ENCODE data around the gene TCEAL7. TPM values are rescaled to one million over a fixed set of nuclear protein-coding genes. Genes with fewer than 3 reads are reported as not detected.
A peak's percentile ranks its signal among the peaks of the same experiment; 100 is the strongest.
"Not testable (repeated sequence)": the region's sequence is repeated elsewhere in the genome, so short reads cannot be mapped to it uniquely, and the experiment has no call there.

TCEAL7 gene
- total RNA-seq, result 0.16 TPM

- ATAC-seq, result no peak
Observed at GRCh38 chrX:103329991-103330390, at the start of gene TCEAL7. TSS of gene TCEAL7 (plus strand) at chrX:103330239. CDS start at chrX:103331404, 1,165 bp downstream.

- ATAC-seq, result no peak
Observed at GRCh38 chrX:103293118-103293517, 36.9 kb upstream of the TCEAL7 start.

GRCh38 chrX:103304705-103305104 lies 25.3 kb upstream of the TCEAL7 start:
- no peak for ATAC-seq

- ATAC-seq, result not testable (repeated sequence)
Observed at GRCh38 chrX:103305666-103306065, 24.4 kb upstream of the TCEAL7 start.

- ATAC-seq, result peak; percentile 21
Observed at GRCh38 chrX:103309860-103310554, 20.0 kb upstream of the TCEAL7 start.

- peak; percentile 99 for ATAC-seq
Observed at GRCh38 chrX:103310555-103311398, 19.3 kb upstream of the TCEAL7 start, which contains the start of gene BEX2. TSS of gene BEX2 (minus strand) at chrX:103310990. CDS start at chrX:103309976, 1,014 bp downstream.

- no peak for ATAC-seq
Observed at GRCh38 chrX:103311399-103311780, 18.6 kb upstream of the TCEAL7 start.

GRCh38 chrX:103330681-103331288 lies 746 bp downstream of the TCEAL7 start:
- ATAC-seq, result no peak

- no peak for ATAC-seq
Observed at GRCh38 chrX:103338663-103339062, 8.6 kb downstream of the TCEAL7 start.

GRCh38 chrX:103343105-103343504 lies 13.1 kb downstream of the TCEAL7 start:
- peak; percentile 50 for ATAC-seq

GRCh38 chrX:103344606-103345005 lies 14.6 kb downstream of the TCEAL7 start:
- ATAC-seq, result no peak

GRCh38 chrX:103347682-103348397 lies 17.8 kb downstream of the TCEAL7 start:
- no peak for ATAC-seq

GRCh38 chrX:103356130-103356798 lies 26.2 kb downstream of the TCEAL7 start, which contains the start of gene TCEAL9:
TSS of gene TCEAL9 (plus strand) at chrX:103356506. CDS start at chrX:103357685, 1,179 bp downstream.
- peak; percentile 67 for ATAC-seq

GRCh38 chrX:103356858-103357257 lies 26.8 kb downstream of the TCEAL7 start:
- ATAC-seq, result peak; percentile 15

- ATAC-seq, result no peak
Observed at GRCh38 chrX:103357871-103358270, 27.8 kb downstream of the TCEAL7 start.

GRCh38 chrX:103359605-103360004 lies 29.6 kb downstream of the TCEAL7 start:
- ATAC-seq, result not testable (repeated sequence)

- no peak for ATAC-seq
Observed at GRCh38 chrX:103360092-103360491, 30.1 kb downstream of the TCEAL7 start.

GRCh38 chrX:103360916-103361315 lies 30.9 kb downstream of the TCEAL7 start:
- no peak for ATAC-seq

GRCh38 chrX:103361798-103362197 lies 31.8 kb downstream of the TCEAL7 start:
- ATAC-seq, result no peak

- ATAC-seq, result no peak
Observed at GRCh38 chrX:103362474-103362873, 32.4 kb downstream of the TCEAL7 start.

- no peak for ATAC-seq
Observed at GRCh38 chrX:103363046-103363445, 33.0 kb downstream of the TCEAL7 start.

- ATAC-seq, result peak; percentile 59
Observed at GRCh38 chrX:103367502-103367901, 37.5 kb downstream of the TCEAL7 start.
